Renal pelvis (tissue), 4 donors: ENCODE data around the gene CHD6. TPM values are rescaled to one million over a fixed set of nuclear protein-coding genes. Genes with fewer than 3 reads are reported as not detected.

Source experiments
- DNase-seq: peaks from one replicate; pipeline ENCODE4 v3.0.0-alpha.2; 2013
- polyA plus RNA-seq, 3 donors: library from polyadenylated mRNA; unstranded; fragments of 120-200 nt; gene quantifications; one replicate each; pipeline ENCODE4 v1.2.1, GENCODE V29; 2013; ENCODE audit not compliant: insufficient read length in 3 of 3

Gene CHD6
- polyA plus RNA-seq, 3 donors, result 46.9 to 60.4 (median 55.4) TPM

GRCh38 chr20:41355192-41355591, 263.0 kb downstream of the CHD6 start:
- DNase-seq, result no peak

GRCh38 chr20:41353530-41353929, 264.6 kb downstream of the CHD6 start:
- DNase-seq, result no peak

GRCh38 chr20:41352666-41353065, 265.5 kb downstream of the CHD6 start:
- DNase-seq, result no peak

- DNase-seq, result no peak
Measured at GRCh38 chr20:41352106-41352505, 266.1 kb downstream of the CHD6 start.
